ENCODE measurements around the gene WDR37. TPM values are rescaled to one million over a fixed set of nuclear protein-coding genes. Genes with fewer than 3 reads are reported as not detected.
A peak's percentile ranks its signal among the peaks of the same experiment; 100 is the strongest.

WDR37 gene
- total RNA-seq, 1 donor from 2014 or later = 17.1 TPM

DNA sequence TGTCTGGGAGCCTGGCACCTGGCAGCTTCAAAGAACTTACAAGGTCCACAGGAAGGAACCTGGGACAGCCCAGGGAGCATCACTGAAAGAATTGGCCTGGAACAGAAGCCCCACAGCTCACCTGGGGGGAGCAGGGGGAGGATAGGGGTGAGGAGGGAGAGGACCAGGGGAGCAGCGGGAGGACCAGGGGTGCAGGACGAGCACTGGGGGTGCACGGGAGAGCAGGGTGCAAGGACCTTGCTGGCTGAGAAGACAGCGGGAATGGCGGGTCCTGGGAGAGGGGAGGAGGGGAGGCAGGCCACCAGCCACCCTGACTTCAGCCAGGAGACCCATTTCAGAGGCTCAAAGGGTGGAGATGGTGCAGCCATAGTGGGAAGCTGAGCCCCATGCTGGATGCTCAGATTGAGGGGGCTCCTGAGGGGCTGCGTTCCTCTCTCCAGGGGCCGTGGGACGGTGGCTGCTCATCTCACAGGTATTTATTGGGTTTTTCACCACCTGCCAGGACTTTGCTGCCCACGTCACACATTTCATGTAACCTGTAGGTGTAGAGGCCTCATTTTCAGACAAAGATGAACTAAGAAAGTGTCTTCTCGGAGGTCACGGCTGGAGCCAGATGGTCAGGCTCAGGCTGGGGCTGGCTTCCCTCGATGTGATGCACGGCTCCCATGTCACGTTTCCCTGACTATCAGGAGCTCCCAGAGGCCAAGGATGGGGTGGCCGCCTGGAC lies 110.1 kb downstream of the WDR37 start:
- DNase-seq (ENCODE audit: low spot score) = peak; percentile 77

- DNase-seq (ENCODE audit: low spot score) = peak; percentile 47
These were observed 110.7 kb downstream of the WDR37 start for GRCh38 chr10:1166828-1167275.

DNA sequence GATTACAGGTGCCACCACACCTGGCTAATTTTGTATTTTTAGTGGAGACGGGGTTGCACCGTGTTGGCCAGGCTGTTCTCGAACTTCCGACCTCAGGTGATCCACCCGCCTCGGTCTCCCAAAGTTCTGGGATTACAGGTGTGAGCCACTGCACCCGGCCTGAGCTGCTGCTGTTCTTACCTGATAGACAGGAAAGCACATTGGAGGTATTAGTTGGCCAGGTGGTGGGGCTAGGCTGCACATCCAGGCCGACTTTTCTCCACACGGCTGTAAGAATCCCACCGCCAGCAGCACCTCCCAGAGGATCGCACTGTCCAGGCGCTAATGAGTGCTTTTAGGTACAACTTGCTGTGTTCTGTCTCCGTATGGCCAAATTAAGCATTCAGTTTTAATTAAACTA lies 112.6 kb downstream of the WDR37 start:
- peak; percentile 71 for DNase-seq (ENCODE audit: low spot score)

DNA sequence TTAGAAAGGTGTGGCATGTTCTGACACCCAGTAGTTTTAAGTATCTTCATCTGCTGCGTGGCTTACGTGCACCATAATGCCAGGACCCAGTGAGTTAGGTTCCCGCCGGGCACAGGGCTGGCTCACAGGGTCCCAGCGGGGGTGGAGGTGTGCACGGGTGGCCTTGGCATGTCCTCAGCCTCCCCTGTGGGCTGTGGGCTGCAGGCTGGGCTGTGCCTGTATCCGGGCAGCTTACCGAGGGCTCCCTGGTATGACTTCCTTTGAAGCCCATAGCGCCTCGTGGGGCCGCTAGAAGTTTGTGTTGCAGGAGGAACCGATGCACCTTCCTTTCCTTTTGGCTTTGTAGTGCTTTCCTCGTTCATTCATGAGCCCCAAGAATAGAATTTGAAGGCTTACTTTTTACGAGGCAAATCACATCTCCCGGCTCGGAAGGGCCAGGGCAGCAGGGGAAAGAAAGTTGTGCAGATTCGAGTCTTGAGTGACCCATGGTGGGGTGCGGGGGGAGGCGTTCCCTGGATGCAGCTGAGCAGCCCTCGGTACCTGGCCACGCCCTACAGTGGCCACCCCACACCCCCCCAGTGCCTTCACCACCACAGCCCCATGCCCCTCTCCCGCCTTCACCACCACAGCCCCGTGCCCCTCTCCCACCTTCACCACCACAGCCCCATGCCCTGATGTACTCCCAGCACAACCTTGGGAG lies 113.2 kb downstream of the WDR37 start:
- peak; percentile 51 for DNase-seq (ENCODE audit: low spot score)

DNA sequence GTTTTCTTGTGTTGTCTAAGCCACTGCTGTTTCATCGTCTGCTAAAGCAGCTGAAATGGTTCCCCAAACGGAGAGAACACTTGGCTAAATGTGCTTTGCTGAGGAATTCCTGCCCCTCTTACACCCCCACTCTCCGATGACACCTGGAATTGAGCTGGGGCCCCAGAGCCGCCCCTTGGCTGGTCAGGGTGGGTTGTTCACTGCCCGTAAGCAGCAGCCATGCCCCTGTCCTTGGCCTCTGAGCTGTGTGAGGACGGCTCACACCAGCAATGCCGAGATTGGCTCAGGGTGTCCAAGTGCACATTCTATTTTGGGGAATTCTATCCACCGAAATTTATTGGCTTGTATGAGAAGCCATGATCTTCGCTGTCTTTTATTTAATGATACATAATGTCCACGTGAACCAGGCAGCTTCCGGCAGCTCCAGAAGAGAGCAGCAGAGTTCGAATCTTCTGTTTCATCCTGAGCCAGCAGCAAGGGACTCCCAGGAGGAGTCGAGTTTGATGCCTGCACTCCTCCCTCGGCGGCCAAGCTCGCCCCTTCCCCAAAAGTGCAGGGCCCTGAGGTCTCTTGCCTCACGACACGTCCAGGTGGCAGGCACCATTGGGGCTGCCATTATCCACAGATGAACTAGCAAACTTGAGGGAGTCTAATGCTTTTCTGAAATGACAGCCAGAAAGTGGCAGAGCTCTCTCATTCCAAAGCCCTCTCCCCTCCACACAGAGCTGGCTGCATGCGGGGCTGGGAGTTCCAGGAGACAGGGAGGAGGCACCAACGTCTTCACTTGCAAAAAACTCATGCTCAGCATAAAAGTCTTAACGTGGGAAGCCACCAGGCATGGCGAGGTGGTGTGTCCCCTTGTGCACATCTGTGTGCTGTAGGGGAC lies 114.0 kb downstream of the WDR37 start:
- DNase-seq (ENCODE audit: low spot score) = no peak

DNA sequence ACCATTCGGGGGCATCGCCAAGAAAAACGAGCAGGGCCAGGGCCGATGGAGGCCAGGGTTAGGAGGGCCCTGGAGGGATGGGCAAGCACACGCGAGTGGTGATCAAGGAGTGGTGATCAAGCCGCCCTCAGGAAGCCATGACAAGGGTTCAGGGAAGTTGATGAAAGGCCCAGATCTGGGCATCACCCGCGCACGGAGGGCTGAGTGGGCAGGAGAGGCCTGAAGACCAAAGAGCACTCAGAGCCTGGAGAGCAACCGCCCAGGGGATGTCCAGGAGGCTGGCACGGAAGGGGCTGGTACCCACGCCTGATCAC lies 114.6 kb downstream of the WDR37 start:
- DNase-seq (ENCODE audit: low spot score) = no peak

DNA sequence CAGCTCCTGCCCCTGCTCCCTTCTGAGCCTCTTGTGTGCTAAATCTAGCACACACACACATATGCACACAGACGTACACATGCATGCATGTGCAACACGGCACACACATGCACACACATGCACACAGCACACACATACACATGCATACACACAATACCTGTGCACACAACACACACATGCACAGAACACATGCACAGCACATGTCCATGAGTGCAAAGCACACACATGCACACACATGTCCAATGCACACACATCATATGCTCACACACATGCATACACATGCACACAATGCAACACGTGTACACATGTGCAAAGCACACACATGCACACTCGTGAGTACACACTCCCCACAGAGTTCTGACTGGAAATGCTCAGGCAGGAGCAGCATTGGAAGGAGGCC lies 115.0 kb downstream of the WDR37 start:
- DNase-seq (ENCODE audit: low spot score) = no peak

GRCh38 chr10:1171586-1171985 lies 115.4 kb downstream of the WDR37 start:
- DNase-seq (ENCODE audit: low spot score) = no peak

DNA sequence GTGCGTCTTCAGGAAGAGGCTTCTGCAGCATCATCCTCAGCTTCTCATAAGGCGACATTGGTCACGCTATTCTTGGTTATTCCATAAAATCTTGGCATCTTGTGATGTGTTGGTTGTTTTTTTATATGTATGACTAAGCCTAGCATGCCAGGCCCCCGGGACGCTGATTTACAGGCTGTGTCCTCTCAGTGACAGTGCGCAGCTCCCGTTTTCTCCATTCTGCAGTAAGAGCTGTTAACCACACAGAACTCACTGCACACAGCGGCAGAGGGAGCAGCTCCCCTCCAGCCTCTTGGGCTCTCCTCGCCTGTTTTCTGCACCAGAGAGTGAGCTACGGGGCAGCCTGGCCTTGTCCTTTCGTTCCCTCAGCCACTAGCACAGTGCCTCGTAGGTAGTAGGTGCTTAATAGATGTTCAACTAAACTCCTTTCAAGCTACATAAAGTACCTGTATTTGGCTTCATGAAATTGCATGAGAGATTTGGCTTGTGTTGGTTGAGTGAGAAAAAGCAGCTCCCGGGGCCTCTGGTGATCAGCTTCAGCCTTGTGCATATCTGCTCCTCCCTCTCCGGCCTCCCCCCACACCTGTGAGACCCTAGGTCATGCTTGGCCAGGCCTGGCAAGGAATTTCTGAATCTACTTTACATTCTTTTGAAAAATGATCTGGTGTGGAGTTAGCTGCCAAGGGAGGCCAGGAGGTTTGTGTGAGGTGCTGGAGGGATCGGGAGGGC lies 116.2 kb downstream of the WDR37 start:
- no peak for DNase-seq (ENCODE audit: low spot score)

DNA sequence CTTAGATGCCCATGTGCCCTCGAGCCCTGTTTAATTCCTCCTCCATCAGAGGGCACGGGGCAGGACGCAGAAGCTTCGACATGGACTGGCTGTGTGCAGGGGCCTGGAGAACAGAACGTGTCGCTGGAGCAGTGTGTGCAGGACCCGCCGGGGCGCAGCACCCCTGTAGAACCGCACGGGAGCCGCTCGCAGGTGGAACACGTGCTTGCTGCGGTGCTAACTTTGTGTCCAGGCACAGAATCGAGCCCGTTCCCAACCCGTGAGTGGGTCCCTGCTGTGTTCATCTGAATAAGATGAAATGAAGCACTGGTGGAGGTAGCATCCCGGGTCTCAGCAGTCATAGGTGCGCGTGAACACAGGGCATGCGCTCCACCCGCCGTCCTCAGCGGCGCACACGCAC lies 116.9 kb downstream of the WDR37 start:
- no peak for DNase-seq (ENCODE audit: low spot score)

DNA sequence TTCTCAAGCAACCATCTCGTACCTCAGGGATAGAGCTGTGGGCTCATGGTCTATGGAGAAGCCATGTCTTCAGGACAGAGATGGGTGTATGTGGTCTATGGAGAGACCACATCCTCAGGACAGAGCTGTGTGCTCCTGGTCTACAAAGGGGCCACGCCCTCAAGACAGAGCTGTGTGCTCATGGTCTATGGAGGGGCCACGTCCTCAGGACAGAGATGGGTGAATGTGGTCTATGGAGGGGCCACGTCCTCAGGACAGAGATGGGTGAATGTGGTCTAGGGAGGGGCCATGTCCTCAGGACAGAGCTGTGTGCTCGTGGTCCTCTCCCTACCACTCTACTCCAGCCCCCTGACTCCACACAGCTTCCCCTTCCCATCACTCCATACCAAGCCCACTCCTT lies 117.8 kb downstream of the WDR37 start:
- DNase-seq (ENCODE audit: low spot score) = no peak

DNA sequence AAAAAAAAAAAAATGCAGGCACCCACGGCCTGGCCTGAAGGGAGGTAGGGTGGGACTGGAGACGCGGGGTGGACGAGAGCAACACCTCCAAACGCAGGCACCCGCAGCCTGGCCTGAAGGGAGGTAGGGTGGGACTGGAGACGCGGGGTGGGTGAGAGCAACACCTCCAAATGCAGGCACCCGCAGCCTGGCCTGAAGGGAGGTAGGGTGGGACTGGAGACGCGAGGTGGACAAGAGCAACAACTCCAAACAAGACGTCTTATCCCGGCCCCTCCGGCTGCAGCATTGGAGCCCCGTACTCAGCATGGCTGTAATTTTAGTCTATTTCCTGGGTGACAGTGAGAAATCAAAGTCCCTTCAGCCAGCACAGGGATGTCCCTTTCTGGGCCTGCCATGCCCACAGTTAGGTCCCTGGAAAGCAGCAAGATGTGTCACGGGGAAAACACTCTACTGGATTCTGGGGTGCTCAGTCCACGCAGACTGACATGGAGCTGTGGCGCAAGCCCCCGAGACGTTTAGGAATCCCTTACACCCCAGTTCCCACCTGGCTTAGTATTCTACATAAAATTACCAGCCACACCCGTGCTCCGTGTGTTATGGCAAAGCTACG lies 119.9 kb downstream of the WDR37 start:
- DNase-seq (ENCODE audit: low spot score) = peak; percentile 81

DNA sequence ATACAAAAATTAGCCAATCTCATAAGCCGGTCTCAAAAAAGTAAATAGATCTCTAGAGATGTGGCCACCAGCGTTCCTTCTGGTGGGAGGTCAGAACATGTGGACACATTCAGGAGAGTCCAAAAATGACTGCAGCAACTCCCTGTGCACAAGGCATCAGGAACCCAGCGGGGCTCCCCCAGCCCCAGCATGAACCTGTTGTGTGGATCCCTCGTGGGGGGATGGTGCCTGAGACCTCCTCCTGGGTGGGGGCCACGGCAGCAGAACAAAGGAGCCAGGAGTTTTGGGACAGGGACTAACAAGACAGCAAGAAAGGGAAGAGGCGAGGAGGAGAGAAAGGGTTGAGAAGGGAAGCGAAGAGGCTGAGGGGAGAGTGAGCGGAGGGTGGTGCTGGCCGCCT lies 121.8 kb downstream of the WDR37 start:
- peak; percentile 77 for DNase-seq (ENCODE audit: low spot score)

GRCh38 chr10:1178506-1178905 lies 122.3 kb downstream of the WDR37 start:
- no peak for DNase-seq (ENCODE audit: low spot score)

GRCh38 chr10:1179346-1180070 lies 123.3 kb downstream of the WDR37 start:
- DNase-seq (ENCODE audit: low spot score) = peak; percentile 87

GRCh38 chr10:1180071-1180730 lies 124.0 kb downstream of the WDR37 start:
- peak; percentile 78 for DNase-seq (ENCODE audit: low spot score)

- peak; percentile 77 for DNase-seq (ENCODE audit: low spot score)
These were observed 124.7 kb downstream of the WDR37 start for GRCh38 chr10:1180836-1181235.
